AG08395 (cell line): ENCODE results near the gene EIF6.
"Not testable (repeated sequence)": the region's sequence is repeated elsewhere in the genome, so short reads cannot be mapped to it uniquely, and the experiment has no call there.

ENCODE experiments used
- DNase-seq: peaks from one replicate; pipeline ENCODE4 v3.0.0; 2012; ENCODE audit warnings: mixed read lengths, low spot score

The EIF6 gene

DNA sequence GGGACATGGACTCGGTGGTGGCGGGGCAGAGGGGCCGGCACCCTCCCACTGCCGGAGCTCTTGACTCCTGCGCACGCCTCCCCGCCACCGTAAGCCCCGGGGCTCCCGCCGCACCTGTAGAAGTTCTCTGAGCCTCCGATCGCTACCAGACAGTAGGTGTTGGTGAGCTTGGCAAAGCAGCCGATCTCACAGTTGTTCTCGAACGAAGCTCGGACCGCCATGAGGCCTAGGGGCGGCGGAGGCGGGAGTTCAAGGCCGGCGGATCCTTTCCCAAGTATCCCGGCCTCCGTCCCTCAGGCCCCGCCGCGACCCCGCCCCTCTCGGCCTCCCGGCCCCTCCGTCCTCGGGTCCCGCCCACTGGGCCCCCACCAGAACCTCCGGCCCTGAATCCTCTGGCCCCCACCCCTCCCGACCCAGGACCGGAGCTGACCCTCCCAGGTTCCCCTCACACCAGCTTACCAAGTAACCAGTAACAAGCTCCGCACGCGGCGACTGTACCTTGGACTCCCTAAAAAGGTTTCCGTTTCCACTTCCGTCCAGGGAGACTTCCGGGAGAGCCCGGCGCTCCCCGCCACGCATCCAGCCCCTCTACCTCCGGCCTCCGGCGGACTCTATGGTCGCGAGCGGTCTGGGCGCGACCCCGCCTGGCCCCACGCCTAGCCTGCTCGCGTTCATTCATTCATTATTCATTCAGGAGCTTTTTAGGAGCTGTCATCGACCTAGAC, at the start of gene EIF6:
EIF6 (minus strand) TSS at position 506 of the 725 bp plus-strand sequence; CDS start at position 221, 285 bp downstream.
- DNase-seq = peak; percentile 91

GRCh38 chr20:35333606-35334005, 49.0 kb upstream of the EIF6 start:
- DNase-seq = no peak

DNA sequence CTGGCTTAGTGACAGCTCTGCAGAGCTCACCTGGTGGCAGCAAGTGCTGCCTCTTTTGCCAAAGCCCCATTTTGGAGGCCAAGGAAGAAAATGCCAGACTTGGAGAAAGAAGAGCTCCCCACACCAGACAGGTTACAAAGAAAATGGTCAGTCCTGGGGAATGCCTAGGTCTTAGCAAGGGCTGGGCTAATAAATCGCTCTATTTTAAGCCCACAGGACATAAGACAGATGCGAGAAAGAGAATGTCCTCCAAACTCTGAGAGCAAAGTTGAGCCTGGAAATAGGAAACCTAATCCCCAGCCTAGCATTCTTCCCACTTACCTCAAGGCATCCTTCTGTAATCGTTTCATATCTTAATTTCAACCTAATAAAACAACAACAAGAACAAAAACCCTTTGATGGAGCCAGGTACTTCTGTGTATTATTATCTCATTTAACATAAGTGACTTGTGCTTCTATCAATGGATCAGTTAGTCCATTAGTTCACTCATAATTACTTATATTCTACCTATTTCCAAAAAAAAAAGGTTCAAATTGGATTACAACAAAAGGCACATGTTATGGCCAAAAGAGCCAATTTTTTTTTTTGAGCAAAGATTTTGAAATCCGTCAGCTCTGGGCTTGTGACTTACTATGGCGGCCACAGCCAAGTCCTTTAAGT, 48.1 kb upstream of the EIF6 start:
- DNase-seq = no peak

DNA sequence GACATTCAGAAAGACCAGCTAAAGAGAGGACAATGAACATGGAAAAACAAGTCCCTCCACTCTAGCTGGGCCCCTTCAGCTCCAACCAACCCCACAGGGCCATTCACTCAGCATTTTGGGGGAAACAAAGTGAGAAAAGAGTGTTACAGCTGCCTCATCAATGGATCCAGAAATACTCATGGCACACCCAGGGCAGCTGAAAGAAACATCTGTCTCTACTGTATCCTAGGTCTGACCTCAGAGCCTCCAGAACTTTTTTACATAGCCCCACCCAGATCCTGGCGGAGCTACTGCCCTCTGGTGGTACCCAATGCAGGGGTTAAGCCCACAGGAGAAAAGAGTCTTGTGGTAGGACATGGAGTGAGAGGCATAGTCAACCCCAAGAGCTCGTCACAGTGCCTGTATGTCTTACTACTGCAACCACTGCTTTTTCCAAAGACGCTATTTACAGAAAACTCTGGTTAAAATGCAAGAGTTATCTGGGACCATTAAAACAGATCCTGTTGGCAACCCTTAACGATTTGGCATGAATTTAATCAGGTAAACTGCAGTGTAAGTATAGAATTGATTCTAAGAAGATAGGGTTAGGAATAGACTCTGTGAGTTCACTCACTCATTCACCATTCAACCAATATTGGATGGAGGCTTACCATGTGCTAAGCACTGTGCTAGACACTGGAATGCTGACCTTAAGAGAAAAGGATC, 45.0 kb upstream of the EIF6 start:
- peak; percentile 53 for DNase-seq

GRCh38 chr20:35328689-35329088, 44.1 kb upstream of the EIF6 start:
- DNase-seq = no peak

GRCh38 chr20:35328095-35328685, 43.6 kb upstream of the EIF6 start:
- DNase-seq = no peak

DNA sequence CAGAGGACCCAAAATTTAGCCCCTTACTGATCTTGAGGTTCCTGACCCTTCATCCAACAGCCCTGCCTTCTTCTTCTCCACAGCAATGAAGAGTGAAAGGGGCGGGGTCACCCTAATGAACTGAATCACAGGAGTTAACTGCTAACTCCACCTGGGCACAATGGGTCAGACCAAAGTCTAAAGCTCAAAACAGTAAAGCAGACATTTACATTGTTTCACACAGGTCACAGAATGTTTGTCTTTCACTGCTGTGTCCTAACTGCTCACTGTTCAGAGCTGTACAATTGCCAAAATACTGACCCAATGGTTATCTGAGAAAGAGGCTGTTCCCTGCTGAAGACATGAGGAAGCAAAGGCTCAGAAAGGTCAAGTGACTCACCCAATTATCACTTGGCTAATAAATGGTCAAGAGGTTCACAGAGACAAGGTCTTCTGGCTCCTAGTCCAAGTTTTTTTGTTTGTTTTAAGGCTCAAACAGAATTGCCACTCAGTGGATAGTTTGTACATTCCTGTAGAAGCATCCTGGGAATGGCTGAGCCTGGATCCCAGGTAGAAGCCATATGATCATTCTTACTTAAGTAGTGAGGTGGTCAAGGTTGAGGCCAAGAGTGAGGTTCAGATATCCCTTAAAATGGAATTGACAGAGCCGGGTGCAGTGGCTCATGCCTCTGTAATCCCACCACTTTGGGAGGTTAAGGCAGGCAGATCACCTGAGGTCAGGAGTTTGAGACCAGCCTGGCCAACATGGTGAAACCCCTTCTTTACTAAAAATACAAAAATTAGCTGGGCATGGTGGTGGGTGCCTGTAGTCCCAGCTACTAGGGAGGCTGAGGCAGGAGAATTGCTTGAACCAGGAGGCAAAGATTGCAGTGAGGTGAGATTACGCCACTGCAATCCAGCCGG, 42.8 kb upstream of the EIF6 start:
- peak; percentile 44 for DNase-seq

DNA sequence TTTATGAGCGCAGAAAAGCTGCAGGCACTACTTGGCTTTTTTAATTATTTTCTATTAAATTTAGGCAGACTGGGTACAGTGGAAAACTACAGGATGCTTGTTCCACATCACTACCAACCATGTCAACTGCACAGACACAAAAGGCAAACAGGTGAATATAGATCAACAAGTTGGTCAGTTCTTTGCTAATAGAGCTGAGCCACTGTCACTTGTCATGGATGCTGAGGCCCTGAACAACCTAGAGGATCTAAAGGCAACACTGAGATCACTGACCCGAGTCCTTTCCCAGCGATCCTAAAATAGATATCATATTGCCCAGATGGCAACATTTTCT, 42.1 kb upstream of the EIF6 start:
- DNase-seq = no peak

DNA sequence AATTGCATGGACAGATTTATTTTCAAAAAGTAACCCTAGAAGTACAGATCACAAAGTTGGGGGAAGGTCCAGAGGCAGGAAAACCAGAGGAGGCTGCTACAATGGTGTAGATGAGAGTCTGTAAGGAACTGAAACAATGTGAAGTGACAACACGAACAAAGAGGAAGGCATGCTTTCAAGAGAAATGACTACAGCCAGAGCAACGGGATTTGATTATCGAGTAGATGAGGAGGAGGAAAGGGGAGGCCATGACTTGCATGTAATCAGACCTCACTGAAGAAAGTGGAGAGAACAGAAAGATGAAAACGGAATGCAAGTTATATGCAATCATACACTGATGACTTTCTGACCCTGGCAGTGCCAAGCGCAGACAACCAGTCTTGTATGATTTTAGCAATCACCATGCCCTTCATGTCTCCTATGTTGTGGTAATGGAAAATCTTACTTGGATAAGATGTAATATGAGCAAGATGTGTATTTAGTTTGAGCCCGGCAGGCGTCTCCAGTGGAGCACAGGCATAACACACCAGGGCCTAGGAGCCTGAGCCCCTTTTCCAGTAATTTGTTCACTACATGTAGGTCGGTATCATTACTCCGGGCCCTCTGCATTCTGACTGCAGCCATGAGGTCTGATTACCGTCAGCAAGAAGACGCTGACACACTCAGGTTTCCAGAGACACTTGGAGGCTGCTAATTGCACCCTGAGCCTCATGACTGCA, 41.6 kb upstream of the EIF6 start:
- DNase-seq = peak; percentile 30

DNA sequence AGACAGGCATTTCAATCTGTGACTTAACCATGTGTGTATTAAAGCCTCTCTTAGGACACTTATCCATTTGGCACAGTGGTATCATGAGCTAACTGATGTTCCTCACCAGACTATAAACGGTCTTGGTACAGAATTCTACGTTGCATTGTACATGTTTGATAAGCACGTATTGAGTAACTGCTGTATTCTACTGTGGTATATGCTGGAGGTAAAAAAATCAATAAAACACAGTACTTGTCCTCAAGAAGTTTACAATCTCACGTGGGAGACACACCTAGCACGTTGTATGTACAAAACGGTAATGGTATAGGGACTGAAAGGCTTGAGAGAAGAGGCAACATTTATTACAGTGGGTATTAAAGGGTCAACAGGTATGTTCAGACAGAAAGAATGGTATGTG, 40.8 kb upstream of the EIF6 start:
- DNase-seq = no peak

- peak; percentile 79 for DNase-seq
Observed at GRCh38 chr20:35320396-35321126, 36.0 kb upstream of the EIF6 start.

GRCh38 chr20:35319871-35320197, 35.3 kb upstream of the EIF6 start:
- peak; percentile 49 for DNase-seq

GRCh38 chr20:35319192-35319870, 34.8 kb upstream of the EIF6 start:
- peak; percentile 38 for DNase-seq

DNA sequence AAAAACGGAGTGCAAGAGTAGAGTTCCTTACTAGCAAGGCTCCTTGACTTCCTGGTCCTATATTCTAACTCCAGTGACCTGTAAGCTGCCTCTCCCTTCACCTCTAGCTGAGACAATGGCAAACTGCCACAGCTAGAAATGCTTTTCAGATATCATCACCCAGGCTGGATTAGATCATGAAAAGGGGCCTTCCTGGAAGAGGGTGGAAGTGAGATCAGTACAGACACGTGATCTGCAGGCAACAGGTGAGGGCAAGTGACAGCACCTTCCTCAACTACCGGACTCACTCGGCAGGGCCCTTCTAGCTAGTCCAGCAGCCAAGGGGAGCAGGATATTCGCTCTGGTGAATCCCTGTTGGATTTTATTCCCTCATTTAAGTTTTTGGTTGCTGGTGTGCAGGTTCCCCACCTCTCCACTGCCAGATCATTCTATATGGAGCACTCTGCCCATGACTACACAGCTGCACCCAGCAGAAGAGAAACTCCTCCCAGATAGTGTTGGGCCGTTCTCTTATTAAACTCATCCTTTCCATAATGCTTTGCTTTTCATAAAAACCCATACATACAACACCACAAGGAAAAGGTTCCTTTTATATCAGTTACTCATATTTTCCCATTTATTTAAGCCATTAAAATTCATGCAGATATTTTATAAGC, 34.1 kb upstream of the EIF6 start:
- peak; percentile 52 for DNase-seq

GRCh38 chr20:35317416-35318210, 33.0 kb upstream of the EIF6 start:
- no peak for DNase-seq

- no peak for DNase-seq
Observed at GRCh38 chr20:35316086-35316485, 31.5 kb upstream of the EIF6 start.

GRCh38 chr20:35315632-35316020, 31.1 kb upstream of the EIF6 start:
- not testable (repeated sequence) for DNase-seq

DNA sequence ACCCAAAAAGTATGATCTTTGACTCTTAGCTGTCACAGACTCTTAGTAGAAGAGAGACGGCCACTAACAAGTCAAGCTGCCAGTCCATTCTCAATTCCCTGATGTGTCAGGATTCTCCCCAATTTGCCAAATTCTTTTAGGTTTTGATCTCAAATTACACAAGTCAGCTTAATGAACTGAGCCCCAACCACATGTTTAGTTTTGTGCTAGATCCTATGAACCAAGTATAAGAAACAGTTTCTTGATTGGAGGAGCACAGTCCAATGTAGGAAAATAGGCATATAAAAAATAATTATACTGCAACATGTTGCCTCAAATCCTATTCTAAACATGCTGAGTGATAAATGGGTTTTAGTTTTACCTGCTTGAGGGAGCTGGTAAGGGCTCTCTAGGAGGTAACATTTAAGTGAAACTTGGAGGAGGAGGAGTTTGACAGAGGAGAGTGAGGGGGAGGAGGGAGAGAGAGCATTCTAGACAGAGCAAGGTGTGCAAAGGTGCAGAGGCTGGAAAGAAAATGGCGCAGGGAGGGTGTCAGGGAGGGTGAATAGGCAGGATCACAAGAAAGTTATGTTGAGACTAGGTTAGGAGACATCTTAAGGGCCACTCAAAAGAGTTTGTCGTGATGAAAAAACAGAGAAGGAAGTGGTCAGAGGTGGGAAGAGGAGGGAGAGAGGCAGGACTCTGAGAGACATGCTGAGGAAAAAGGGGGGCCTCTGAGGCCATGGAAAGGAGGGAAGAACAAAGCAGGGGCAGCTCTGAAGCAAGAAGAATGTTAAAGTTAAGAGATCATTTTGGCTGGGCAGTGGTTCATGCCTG, 30.5 kb upstream of the EIF6 start:
- DNase-seq = no peak
